Kidney (tissue), 14 donors: ENCODE measurements around the gene SPX. TPM values are rescaled to one million over a fixed set of nuclear protein-coding genes. Genes with fewer than 3 reads are reported as not detected.

Experiments used
- DNase-seq, 5 donors: peaks; one replicate each; pipeline ENCODE4 v3.0.0-alpha.2; 2013 to 2020
- FAIRE-seq: peaks from 2 replicates; lab custom pipeline; 2012; peaks lifted over from hg19 to GRCh38; lab: Jason Lieb, UNC
- H3K27ac ChIP-seq, 2 donors: one replicate each; pipeline ENCODE4 v1.7.0; 2013; ENCODE audit warnings: low read depth in 2 of 2, low read length in 2 of 2, inconsistent platforms in 1 of 2
- H3K27me3 ChIP-seq: one replicate; pipeline ENCODE4 v1.7.1; 2013; ENCODE audit warnings: low read length, inconsistent platforms; ENCODE audit not compliant: control insufficient read depth, insufficient read depth
- H3K36me3 ChIP-seq, 3 donors: one replicate each; pipeline versions ENCODE4 v1.7.0 to v1.7.1; 2013; ENCODE audit warnings: low read length in 3 of 3, control low read depth in 1 of 3, inconsistent platforms in 1 of 3; ENCODE audit not compliant: insufficient read depth in 3 of 3, control insufficient read depth in 2 of 3
- H3K4me1 ChIP-seq, 3 donors: one replicate each; pipeline versions ENCODE4 v1.7.0 to v1.7.1; 2013; ENCODE audit warnings: low read length in 3 of 3, inconsistent platforms in 1 of 3, low read depth in 1 of 3; ENCODE audit not compliant: control insufficient read depth in 2 of 3, insufficient read depth in 2 of 3
- H3K4me3 ChIP-seq, 3 donors: one replicate each; pipeline versions ENCODE4 v1.7.0 to v1.8.1; 2013; ENCODE audit warnings: low read length in 3 of 3, control low read depth in 1 of 3, inconsistent platforms in 1 of 3
- H3K9ac ChIP-seq, 3 donors: one replicate each; pipeline versions ENCODE4 v1.7.0 to v1.7.1; 2013; ENCODE audit warnings: low read length in 3 of 3, control low read depth in 1 of 3, inconsistent platforms in 1 of 3
- H3K9me3 ChIP-seq, 3 donors: one replicate each; pipeline versions ENCODE4 v1.7.0 to v1.7.1; 2013; ENCODE audit warnings: low read length in 3 of 3, control low read depth in 1 of 3, inconsistent platforms in 1 of 3; ENCODE audit not compliant: control insufficient read depth in 2 of 3, insufficient read depth in 1 of 3
- intact Hi-C: fragments of 100-400 bp; cut with DNase I; formaldehyde crosslinking; loops from one replicate; pipeline ENCODE4 v1.11.1; 2022
- polyA plus RNA-seq: library from polyadenylated mRNA; stranded (reverse); fragments of 350-450 nt; fragmentation: Illumina TruSeq; extraction: RNeasy Lipid Tissue Mini Kit (QIAGEN cat#74804); gene quantifications from one replicate; pipeline ENCODE4 v1.2.3, GENCODE V29; 2014; ENCODE audit warnings: low read depth, low replicate concordance; ENCODE audit not compliant: insufficient read depth
- total RNA-seq: library from RNA; stranded (reverse); fragmentation: NEBNext Ultra II Directional; extraction: Animal tissue kit (Norgen Biotek cat#: 25700); gene quantifications from one replicate; pipeline ENCODE4 v1.2.1, GENCODE V29; 2021
- TF ChIP-seq, protein P1 (sequence below): IDR thresholded peaks from 3 replicates; pipeline ENCODE4 v1.5.1; 2012; ENCODE audit warnings: mild to moderate bottlenecking, moderate library complexity, borderline replicate concordance; ENCODE audit not compliant: insufficient read depth; ENCODE audit errors: extremely low read depth
- donor health status: control.
- donor health status: control.
- donor health status: control.
- donor health status: control.
- donor health status: control.
- donor health status: DM: yes; HTN: yes; CAD: no.
- donor health status: Normal renal cell carcinoma (clear cell type).

SPX gene
- total and polyA plus RNA-seq, 2 donors from 2014 or later, result 28.2 to 52.2 TPM

DNA sequence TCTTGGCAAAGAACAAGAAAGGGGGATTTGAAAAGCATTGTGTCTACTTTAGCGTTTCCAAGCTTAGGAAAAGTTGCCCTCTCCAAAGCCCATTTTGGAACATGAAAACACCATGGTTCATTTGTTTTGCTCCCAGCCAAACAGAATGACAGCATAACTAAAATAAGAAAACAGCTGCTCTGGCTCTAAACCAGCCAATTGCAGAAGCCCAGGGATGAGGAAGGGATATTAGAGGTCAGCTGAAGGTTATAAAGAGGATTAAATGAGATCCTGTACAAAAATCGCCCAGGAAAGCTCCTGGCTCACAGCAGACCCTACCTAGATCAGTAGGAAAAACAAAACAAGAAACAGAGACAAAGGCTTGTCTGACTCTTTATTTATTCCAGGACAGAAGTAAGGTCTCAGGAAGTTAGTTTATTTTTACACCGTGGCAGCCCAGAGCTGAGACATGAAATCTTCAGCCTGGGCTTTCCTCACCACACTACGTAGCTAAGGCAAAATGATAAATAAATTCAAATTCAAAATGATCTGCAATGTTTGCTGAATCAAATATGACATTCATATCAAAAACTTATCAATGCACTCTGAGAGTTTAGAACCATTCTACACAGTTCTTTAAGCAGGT lies 25.9 kb downstream of the SPX start:
- H3K4me3 ChIP-seq, result peak overlapping the region in 1 of 3 donors; percentile 23
- no peaks in the 10 kb centered on the region for H3K36me3 ChIP-seq
- FAIRE-seq (no peak), DNase-seq (no peak)
- H3K9me3 ChIP-seq, result no peaks in the 10 kb centered on the region
- H3K27me3 ChIP-seq, result no peaks in the 10 kb centered on the region
- H3K9ac ChIP-seq, result no peak overlapping the region
- no peaks in the 10 kb centered on the region for H3K4me1 ChIP-seq
- peak overlapping the region; percentile 19 to 41 for H3K27ac ChIP-seq
- TF ChIP-seq, protein P1, sequence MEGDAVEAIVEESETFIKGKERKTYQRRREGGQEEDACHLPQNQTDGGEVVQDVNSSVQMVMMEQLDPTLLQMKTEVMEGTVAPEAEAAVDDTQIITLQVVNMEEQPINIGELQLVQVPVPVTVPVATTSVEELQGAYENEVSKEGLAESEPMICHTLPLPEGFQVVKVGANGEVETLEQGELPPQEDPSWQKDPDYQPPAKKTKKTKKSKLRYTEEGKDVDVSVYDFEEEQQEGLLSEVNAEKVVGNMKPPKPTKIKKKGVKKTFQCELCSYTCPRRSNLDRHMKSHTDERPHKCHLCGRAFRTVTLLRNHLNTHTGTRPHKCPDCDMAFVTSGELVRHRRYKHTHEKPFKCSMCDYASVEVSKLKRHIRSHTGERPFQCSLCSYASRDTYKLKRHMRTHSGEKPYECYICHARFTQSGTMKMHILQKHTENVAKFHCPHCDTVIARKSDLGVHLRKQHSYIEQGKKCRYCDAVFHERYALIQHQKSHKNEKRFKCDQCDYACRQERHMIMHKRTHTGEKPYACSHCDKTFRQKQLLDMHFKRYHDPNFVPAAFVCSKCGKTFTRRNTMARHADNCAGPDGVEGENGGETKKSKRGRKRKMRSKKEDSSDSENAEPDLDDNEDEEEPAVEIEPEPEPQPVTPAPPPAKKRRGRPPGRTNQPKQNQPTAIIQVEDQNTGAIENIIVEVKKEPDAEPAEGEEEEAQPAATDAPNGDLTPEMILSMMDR, result no peak
- intact Hi-C loops, result no loop called here

- H3K4me1 ChIP-seq, result no peaks in the 10 kb centered on the region
- DNase-seq (no peak), FAIRE-seq (no peak)
- intact Hi-C loops, result no loop called here
- no peak overlapping the region for H3K9ac ChIP-seq
- peak overlapping the region in 1 of 2 donors; percentile 41 for H3K27ac ChIP-seq
- H3K36me3 ChIP-seq, result no peaks in the 10 kb centered on the region
- no peak overlapping the region for H3K4me3 ChIP-seq
- H3K9me3 ChIP-seq, result no peaks in the 10 kb centered on the region
- H3K27me3 ChIP-seq, result no peaks in the 10 kb centered on the region
- TF ChIP-seq, protein P1, result no peak
Measured at GRCh38 chr12:21552635-21553328, 26.7 kb downstream of the SPX start.

GRCh38 chr12:21553329-21553675 lies 27.2 kb downstream of the SPX start:
- Histone ChIP-seq H3K9me3 (no peaks in the 10 kb centered on the region), H3K4me3 (no peak overlapping the region), H3K27ac (no peak overlapping the region), H3K9ac (no peak overlapping the region), H3K36me3 (no peaks in the 10 kb centered on the region), H3K4me1 (no peaks in the 10 kb centered on the region), H3K27me3 (no peaks in the 10 kb centered on the region)
- no peak for DNase-seq
- intact Hi-C loops, result no loop called here
- no peak for FAIRE-seq
- TF ChIP-seq, protein P1, result no peak
